ENCODE data around the gene POLE3. TPM values are rescaled to one million over a fixed set of nuclear protein-coding genes. Genes with fewer than 3 reads are reported as not detected.
"Not testable (repeated sequence)": the region's sequence is repeated elsewhere in the genome, so short reads cannot be mapped to it uniquely, and the experiment has no call there.

The POLE3 gene
- total RNA-seq, 1 experiment from 2014 or later, result 144 TPM

DNA sequence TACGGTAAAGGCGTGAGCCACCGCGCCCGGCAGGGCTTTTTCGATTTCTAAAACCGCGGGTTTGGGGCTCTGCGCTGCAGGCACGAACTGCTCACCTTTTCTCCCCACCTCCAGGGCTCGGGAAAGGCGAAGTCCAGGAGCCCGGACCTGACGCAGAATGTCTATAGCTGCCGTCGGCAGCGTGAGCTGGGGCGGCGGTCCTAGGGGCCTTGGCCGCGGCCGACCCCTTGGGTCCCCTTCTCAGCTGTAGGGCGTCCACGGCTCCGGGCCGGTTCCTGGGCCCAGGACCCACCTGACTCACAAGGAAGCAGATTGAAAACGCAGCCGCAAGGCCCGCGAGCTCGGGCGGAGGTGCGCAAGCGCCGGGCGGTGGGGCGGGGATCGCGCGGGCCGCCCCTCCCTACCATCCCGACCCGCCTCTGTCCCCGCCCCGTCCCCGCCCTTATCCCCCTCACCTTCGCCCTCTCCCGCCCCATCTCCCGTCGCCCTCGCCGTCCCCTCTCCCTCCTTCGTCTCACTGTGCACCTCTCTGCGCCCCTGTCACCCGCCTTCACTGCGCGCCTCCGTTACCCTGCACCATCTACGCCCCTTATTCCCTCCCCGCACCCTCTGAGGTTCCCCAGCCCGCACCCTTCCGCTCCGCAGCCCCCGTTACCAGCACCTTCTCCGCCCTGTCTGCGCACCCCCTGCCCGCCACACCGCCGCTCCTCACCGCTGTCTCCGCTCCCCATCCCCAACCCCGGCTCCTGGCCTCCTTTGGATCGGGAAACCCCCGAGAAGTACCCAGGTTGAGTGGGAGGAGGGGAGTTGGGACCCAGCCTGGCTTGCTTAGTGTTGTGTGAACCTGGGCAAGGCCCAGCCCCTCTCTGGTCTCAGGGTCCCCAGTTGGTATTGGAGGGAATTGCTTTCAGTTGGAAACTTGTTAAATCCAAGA is 33.6 kb downstream of the POLE3 start, which contains the start of gene HDHD3:
TSS of gene HDHD3 (minus strand) at position 353 of the 934 bp plus-strand sequence. CDS start 2,632 bp downstream, outside the sequence.
- peak; percentile 61 for DNase-seq (ENCODE audit: low read depth)

- DNase-seq (ENCODE audit: low read depth), result peak; percentile 27
Measured at GRCh38 chr9:113375057-113376023, 35.1 kb downstream of the POLE3 start.

DNA sequence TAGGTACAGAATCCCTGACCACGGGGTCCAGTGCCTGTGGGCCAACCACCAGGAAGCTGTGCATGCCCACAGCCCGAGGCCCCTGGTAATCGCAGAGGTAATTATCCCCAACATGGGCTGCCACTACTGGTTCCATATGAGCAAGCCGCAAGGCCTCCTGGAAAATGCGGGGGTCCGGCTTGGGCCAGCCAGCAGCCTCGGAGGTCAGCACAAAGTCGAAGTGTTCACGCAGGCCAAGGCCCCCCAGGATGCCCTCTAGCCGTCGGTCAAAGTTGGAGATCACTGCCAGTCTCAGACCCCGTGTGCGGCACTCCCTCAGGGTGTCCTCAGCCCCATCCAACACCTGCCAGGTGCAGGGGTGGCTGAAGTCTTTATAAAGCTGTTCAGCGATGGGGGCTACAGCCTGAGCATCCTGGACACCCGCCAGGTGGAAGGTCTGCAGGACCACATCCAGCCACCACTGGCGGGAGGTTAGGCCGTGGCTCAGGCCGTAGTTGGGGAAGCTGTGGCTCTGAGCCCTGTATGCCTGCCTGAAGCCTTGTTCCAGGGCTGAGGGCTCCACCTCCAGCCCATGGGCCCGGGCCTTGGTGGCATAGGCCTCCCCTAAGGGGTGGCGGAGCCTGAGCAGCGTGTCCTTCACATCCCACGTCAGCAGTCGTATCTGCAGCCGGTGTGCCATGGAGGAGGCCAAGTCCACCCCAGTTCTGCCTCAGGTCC is 36.6 kb downstream of the POLE3 start:
- no peak for DNase-seq (ENCODE audit: low read depth)

DNA sequence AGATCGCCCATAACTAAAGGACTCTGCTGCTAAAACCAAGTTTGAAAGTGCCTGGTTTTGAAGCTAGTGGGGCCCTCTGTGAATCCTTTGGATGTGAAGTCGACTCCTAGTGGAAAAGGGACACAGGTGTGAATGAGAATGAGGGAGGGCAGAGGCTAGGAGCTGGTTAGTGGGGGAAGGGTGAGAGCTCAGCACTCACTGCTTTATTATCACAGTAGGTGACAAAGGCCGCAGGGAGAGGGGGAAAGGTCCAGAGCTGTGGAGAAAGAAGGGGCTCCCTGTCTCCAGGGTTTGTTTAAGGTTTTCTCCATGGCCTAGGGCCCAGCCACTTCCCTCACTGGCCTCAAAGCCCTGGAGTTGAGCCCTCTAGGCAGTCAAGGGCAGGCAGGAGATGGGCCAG is 37.2 kb downstream of the POLE3 start:
- DNase-seq (ENCODE audit: low read depth), result no peak

DNA sequence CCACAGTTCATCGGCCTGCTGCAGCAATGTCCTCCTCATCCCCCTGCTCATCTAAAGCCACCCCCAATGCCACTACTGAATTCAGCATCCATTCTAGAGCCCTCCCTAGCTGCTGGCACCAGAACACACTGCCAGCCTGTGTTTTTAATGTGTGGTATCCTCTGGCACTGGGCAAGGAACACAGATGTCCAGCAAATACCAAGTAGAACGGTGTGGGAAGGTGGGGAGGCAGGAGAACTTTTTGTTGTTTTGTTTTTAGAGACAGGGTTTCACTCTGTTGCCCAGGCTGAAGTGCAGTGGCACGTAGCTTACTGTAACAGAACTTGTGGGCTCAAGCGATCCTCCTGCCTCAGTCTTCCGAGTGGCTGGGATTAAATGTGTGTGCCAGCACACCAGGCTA is 38.4 kb downstream of the POLE3 start:
- DNase-seq (ENCODE audit: low read depth), result no peak

- DNase-seq (ENCODE audit: low read depth), result no peak
Measured at GRCh38 chr9:113370806-113371325, 39.6 kb downstream of the POLE3 start.

GRCh38 chr9:113369855-113370140 is 40.7 kb downstream of the POLE3 start:
- no peak for DNase-seq (ENCODE audit: low read depth)

GRCh38 chr9:113368982-113369854 is 41.3 kb downstream of the POLE3 start:
- no peak for DNase-seq (ENCODE audit: low read depth)

GRCh38 chr9:113368348-113368981 is 42.0 kb downstream of the POLE3 start:
- DNase-seq (ENCODE audit: low read depth), result no peak

- not testable (repeated sequence) for DNase-seq (ENCODE audit: low read depth)
Measured at GRCh38 chr9:113365652-113366051, 44.8 kb downstream of the POLE3 start.

DNA sequence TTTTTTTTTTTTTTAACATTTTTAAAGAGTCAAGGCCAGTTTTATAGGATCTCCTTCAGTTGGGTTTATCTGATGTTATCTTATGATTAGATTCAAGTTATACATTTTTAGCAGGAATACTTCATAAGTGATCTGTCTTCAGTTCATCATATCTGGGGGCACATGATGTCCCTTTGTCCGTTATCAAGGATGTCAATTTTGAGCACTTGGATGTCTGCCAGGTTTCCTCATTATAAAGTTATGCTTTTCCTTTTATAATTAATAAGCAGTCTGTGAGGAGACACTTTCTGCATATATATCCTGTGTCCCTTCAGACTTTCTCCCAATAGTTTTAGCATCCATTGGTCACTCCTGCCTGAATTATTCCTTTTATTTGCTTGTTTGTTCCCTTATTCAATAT is 45.5 kb downstream of the POLE3 start:
- DNase-seq (ENCODE audit: low read depth), result no peak

DNA sequence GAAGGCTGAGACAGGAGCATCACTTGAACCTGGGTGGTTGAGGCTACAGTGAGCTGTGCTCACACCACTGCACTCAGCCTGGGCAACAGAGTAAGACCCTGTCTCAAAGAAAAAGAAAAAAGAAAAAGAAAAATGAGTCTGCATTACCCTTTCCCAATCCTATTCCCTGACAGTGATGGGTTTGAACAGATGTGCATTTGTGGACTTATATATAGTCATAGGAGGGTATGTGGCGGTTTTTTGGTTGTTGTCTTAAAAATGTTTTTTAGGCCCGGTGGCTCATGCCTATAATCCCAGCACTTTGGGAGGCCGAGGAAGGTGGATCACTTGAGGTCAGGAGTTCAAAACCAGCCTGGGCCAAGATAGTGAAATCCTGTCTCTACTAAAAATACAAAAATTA is 47.1 kb downstream of the POLE3 start:
- DNase-seq (ENCODE audit: low read depth), result no peak

DNA sequence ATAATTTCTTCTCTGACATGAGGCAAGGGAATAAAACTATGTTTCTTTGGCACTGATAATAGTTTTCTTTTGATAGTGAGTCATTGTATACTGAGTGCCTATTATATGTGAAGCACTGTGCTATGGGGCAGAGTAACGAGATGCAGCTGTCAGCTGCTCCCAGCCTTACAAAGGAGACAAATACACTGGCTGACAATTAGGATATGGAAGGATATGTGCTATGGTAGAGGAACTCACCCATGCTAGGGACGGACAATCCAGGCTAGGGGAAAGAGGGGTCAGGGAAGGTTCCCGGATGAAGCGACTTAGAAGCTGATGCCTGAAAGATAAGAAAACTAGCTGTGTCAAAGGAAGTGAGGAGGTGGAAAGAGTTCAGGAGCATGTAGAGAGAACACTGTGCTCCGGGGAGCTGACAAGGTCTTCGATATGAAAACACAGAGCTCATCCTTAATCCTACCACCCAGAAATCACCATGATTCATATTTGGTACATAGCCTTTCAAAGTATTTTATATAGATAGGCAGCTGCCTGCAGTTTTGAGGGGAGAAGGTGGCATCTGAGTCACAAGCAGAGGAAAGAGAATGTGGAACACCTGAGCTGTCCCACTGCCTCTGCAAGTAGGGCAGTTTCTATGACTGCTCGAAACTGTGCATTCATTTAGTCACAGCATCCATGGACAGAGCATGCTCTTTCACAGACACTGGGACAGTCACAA is 49.0 kb downstream of the POLE3 start:
- DNase-seq (ENCODE audit: low read depth), result no peak

- DNase-seq (ENCODE audit: low read depth), result no peak
Measured at GRCh38 chr9:113360242-113360842, 50.1 kb downstream of the POLE3 start.

DNA sequence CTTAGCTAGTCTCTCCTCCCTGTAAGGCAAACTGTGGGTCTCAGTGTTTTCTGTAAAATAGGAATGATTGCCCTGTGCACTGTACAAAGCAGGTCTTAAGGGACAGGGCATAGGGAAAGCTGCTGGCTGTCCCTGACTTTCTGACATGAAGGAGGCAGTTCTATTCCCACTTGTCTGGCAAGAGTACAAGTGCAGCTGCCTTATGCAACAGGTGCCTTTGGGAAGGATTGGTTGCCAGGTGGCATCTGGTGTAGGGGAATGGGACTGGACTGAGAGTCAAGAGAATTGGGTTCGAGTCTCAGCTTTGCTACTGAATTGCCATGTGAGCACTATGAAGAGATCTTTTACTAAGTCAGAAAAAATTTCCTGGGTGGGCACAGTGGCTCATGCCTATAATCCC is 51.1 kb downstream of the POLE3 start:
- no peak for DNase-seq (ENCODE audit: low read depth)

Measured in M059J (cell line).